Muscle layer of duodenum (tissue), 2 donors: ENCODE results near the gene CTPS1.

ENCODE experiments used
- H3K27ac ChIP-seq: one replicate; pipeline ENCODE4 v1.7.0; 2013; ENCODE audit warnings: mild to moderate bottlenecking, low read length
- H3K27me3 ChIP-seq: one replicate; pipeline ENCODE4 v1.7.0; 2013; ENCODE audit warnings: low read depth, mild to moderate bottlenecking, control low read depth, low read length
- H3K36me3 ChIP-seq, 2 donors: one replicate each; pipeline ENCODE4 v1.7.0; 2013; ENCODE audit warnings: low read length in 2 of 2, control low read depth in 1 of 2, mild to moderate bottlenecking in 1 of 2; ENCODE audit not compliant: insufficient read depth in 2 of 2, control insufficient read depth in 1 of 2
- H3K4me1 ChIP-seq, 2 donors: one replicate each; pipeline ENCODE4 v1.7.0; 2013; ENCODE audit warnings: low read length in 2 of 2, mild to moderate bottlenecking in 2 of 2, control low read depth in 1 of 2, moderate library complexity in 1 of 2; ENCODE audit not compliant: insufficient read depth in 2 of 2, control insufficient read depth in 1 of 2
- H3K4me3 ChIP-seq, 2 donors: one replicate each; pipeline ENCODE4 v1.7.0; 2013; ENCODE audit warnings: low read length in 2 of 2, low read depth in 1 of 2, mild to moderate bottlenecking in 1 of 2
- H3K9me3 ChIP-seq, 2 donors: one replicate each; pipeline ENCODE4 v1.7.0; 2013; ENCODE audit warnings: low read length in 2 of 2, control low read depth in 1 of 2, mild to moderate bottlenecking in 1 of 2; ENCODE audit not compliant: control insufficient read depth in 1 of 2
- donor health status: healthy.

The CTPS1 gene

DNA sequence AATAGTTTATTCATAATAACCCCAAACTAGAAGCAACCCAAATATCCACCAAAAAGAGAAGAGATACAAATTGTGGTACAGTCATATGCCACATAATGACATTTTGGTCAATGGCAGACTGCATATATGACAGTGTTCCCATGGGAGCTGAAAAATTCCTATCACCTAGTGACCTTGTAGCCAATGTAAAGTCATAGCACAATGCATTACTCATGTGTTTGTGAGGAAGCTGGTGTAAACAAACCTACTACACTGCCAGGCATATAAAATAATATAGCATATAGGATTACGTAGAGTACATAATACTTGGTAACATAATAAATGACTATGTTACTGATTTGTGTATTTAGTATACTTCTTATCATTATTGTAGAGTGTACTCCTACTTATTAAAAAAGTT is 71.5 kb downstream of the CTPS1 start:
- Histone ChIP-seq H3K4me1 (peaks cover 0 to 4% of the 10 kb centered on the region in 2 donors), H3K27me3 (no peaks in the 10 kb centered on the region), H3K9me3 (no peaks in the 10 kb centered on the region), H3K4me3 (no peak overlapping the region), H3K27ac (no peak overlapping the region), H3K36me3 (peaks cover 20 to 49% of the 10 kb centered on the region in 2 donors)

DNA sequence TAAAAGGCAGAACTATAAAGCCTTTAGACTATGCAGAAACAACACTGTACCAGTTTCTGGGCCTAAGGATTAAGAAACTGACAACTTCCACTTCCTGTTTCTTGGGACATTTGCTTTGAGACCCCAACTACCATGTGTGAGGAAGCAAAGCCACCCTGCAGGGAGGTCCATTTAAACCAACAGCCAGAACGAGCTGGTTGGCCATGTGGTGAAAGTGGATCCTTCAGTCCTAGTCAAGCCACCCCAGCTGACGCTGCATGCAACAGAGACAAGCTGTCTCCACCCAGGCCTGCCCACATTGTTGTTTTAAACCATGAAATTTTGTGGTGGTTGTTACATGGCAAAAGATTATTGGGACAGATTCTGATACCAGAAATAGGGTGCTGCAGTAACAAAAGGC is 73.8 kb downstream of the CTPS1 start:
- Histone ChIP-seq H3K27me3 (no peaks in the 10 kb centered on the region), H3K27ac (no peak overlapping the region), H3K4me3 (no peak overlapping the region), H3K4me1 (no peaks in the 10 kb centered on the region), H3K9me3 (no peaks in the 10 kb centered on the region), H3K36me3 (peaks cover 3 to 41% of the 10 kb centered on the region in 2 donors)

DNA sequence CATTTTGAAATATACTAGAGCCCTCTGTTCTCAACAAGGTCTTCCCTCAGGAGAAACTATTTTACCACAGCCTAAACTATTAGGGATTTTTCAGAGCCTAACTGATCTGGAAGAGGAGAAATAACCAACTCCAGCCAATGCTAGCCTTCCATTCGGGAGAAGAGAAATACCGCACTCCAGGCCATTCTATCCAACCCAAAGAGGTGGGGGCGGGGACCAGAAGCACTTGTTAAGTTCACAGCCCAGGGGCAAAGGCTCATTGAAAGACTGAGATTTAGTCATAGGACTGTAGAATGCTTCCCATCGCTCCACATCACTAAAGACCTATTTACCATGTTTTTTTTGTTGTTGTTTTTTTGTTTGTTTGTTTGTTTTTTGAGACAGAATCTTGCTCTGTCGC is 77.4 kb downstream of the CTPS1 start:
- Histone ChIP-seq H3K4me1 (no peaks in the 10 kb centered on the region), H3K36me3 (peaks cover 0 to 43% of the 10 kb centered on the region in 2 donors), H3K27me3 (no peaks in the 10 kb centered on the region), H3K27ac (no peak overlapping the region), H3K4me3 (no peak overlapping the region), H3K9me3 (peaks cover 0 to 7% of the 10 kb centered on the region in 2 donors)
